ENCODE measurements around the gene PFKL. TPM values are rescaled to one million over a fixed set of nuclear protein-coding genes. Genes with fewer than 3 reads are reported as not detected.

Gene PFKL
- polyA plus RNA-seq, 1 donor (not counting 4 experiments of a cell fraction or from before 2014, with no cell fraction given) = 46.6 TPM

DNA sequence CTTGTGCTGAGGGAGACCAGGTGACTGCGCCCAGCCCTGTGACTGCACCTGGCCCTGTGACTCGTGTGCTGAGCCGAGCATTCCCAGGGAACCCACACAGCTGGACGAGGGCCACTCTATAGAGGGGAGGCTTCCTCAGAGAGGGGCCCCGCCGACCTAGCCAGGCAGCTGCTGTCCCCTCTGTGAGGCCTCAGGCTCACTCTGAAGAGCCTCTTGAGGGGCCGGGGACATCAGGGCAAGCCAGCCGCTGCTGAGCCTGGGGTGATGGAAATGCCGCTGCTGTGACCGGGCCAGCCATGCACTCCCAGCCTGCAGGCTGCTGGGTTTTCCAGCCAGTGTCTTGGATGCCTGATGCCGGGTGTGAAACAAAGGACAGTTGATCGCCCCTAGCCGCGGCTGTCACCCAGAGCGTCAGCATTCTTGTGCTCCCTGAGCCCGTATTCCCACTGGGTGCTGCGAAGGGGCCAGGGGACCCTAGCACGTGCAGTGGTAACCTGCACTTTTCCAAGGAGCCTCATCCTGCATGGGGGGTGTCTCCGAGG, 17.5 kb downstream of the PFKL start:
- no peak overlapping the region for H3K4me3 ChIP-seq (ENCODE audit: control insufficient read depth in 2 of 3, extremely low read depth in 1 of 3, insufficient read depth in 2 of 3, low read depth in 1 of 3, low read length in 3 of 3)
- no peaks in the 10 kb centered on the region for H4K20me1 ChIP-seq (ENCODE audit: control insufficient read depth, extremely low read depth, insufficient read depth, low read length)
- no peak overlapping the region for H2AFZ ChIP-seq (ENCODE audit: control insufficient read depth, low read length)
- H3K27ac ChIP-seq (ENCODE audit: control insufficient read depth, insufficient read depth, low read length) = no peak overlapping the region
- no peaks in the 10 kb centered on the region for H3K9me1 ChIP-seq (ENCODE audit: control insufficient read depth, extremely low read depth, insufficient read depth, low read length)
- H3K36me3 ChIP-seq (ENCODE audit: control insufficient read depth in 2 of 2, extremely low read depth in 1 of 2, insufficient read depth in 2 of 2, low read length in 2 of 2) = peaks cover 18 to 37% of the 10 kb centered on the region in 2 experiments
- no peak overlapping the region for H3K9ac ChIP-seq (ENCODE audit: control insufficient read depth, extremely low read depth, insufficient read depth, low read length)
- no peaks in the 10 kb centered on the region for H3K27me3 ChIP-seq (ENCODE audit: control insufficient read depth, extremely low read depth, insufficient read depth, low read length)
- H3K4me1 ChIP-seq (ENCODE audit: control insufficient read depth, extremely low read depth, insufficient read depth, low read length) = peaks cover 3% of the 10 kb centered on the region
- no peak overlapping the region for H3K4me2 ChIP-seq (ENCODE audit: control insufficient read depth, extremely low read depth, insufficient read depth, low read depth, low read length)
- dilution Hi-C loops (cut with MboI; ENCODE audit: extremely low pct_ligation_motif_present, low sequenced_read_pairs) = no loop called here
- no peaks in the 10 kb centered on the region for H3K79me2 ChIP-seq (ENCODE audit: control insufficient read depth, insufficient read depth, low read length)
- no peaks in the 10 kb centered on the region for H3K9me3 ChIP-seq (ENCODE audit: control insufficient read depth, low read depth, low read length)
- no peak for FAIRE-seq
- no peak for TF ChIP-seq EZH2 (IDR thresholded peaks at IDR 0.05; ENCODE audit: low read length)
- TF ChIP-seq, protein P1, sequence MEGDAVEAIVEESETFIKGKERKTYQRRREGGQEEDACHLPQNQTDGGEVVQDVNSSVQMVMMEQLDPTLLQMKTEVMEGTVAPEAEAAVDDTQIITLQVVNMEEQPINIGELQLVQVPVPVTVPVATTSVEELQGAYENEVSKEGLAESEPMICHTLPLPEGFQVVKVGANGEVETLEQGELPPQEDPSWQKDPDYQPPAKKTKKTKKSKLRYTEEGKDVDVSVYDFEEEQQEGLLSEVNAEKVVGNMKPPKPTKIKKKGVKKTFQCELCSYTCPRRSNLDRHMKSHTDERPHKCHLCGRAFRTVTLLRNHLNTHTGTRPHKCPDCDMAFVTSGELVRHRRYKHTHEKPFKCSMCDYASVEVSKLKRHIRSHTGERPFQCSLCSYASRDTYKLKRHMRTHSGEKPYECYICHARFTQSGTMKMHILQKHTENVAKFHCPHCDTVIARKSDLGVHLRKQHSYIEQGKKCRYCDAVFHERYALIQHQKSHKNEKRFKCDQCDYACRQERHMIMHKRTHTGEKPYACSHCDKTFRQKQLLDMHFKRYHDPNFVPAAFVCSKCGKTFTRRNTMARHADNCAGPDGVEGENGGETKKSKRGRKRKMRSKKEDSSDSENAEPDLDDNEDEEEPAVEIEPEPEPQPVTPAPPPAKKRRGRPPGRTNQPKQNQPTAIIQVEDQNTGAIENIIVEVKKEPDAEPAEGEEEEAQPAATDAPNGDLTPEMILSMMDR (optimal IDR thresholded peaks at IDR 0.05 in 1 of 3, IDR thresholded peaks at IDR 0.05 in 1 of 3, conservative IDR thresholded peaks at IDR 0.05 in 1 of 3; ENCODE audit: extremely low read depth in 1 of 3, insufficient read depth in 2 of 3, low read length in 3 of 3) = no peak
- no peak for DNase-seq (ENCODE audit: low read depth, low spot score)

- Histone ChIP-seq H3K4me2 (ENCODE audit: control insufficient read depth, extremely low read depth, insufficient read depth, low read depth, low read length) (no peak overlapping the region), H3K9ac (ENCODE audit: control insufficient read depth, extremely low read depth, insufficient read depth, low read length) (no peak overlapping the region), H4K20me1 (ENCODE audit: control insufficient read depth, extremely low read depth, insufficient read depth, low read length) (no peaks in the 10 kb centered on the region), H3K9me3 (ENCODE audit: control insufficient read depth, low read depth, low read length) (no peaks in the 10 kb centered on the region), H3K79me2 (ENCODE audit: control insufficient read depth, insufficient read depth, low read length) (no peaks in the 10 kb centered on the region), H2AFZ (ENCODE audit: control insufficient read depth, low read length) (no peak overlapping the region), H3K4me1 (ENCODE audit: control insufficient read depth, extremely low read depth, insufficient read depth, low read length) (peaks cover 3% of the 10 kb centered on the region), H3K36me3 (ENCODE audit: control insufficient read depth in 2 of 2, extremely low read depth in 1 of 2, insufficient read depth in 2 of 2, low read length in 2 of 2) (peaks cover 19 to 38% of the 10 kb centered on the region in 2 experiments), H3K27ac (ENCODE audit: control insufficient read depth, insufficient read depth, low read length) (no peak overlapping the region), H3K4me3 (ENCODE audit: control insufficient read depth in 2 of 3, extremely low read depth in 1 of 3, insufficient read depth in 2 of 3, low read depth in 1 of 3, low read length in 3 of 3) (no peak overlapping the region), H3K9me1 (ENCODE audit: control insufficient read depth, extremely low read depth, insufficient read depth, low read length) (no peaks in the 10 kb centered on the region), H3K27me3 (ENCODE audit: control insufficient read depth, extremely low read depth, insufficient read depth, low read length) (no peaks in the 10 kb centered on the region)
- TF ChIP-seq EZH2 (IDR thresholded peaks at IDR 0.05; ENCODE audit: low read length) = no peak
- TF ChIP-seq, protein P1 (optimal IDR thresholded peaks at IDR 0.05 in 1 of 3, IDR thresholded peaks at IDR 0.05 in 1 of 3, conservative IDR thresholded peaks at IDR 0.05 in 1 of 3; ENCODE audit: extremely low read depth in 1 of 3, insufficient read depth in 2 of 3, low read length in 3 of 3) = no peak
- no peak for FAIRE-seq
- dilution Hi-C loops (cut with MboI; ENCODE audit: extremely low pct_ligation_motif_present, low sequenced_read_pairs) = no loop called here
- DNase-seq (ENCODE audit: low read depth, low spot score) = no peak
Observed at GRCh38 chr21:44317871-44318270, 18.0 kb downstream of the PFKL start.

Data from keratinocyte (primary cell).